Panc1 (cell line): ENCODE data around the gene NLRP1. TPM values are rescaled to one million over a fixed set of nuclear protein-coding genes. Genes with fewer than 3 reads are reported as not detected.
"Not testable (repeated sequence)": the region's sequence is repeated elsewhere in the genome, so short reads cannot be mapped to it uniquely, and the experiment has no call there.

Experiments
- ATAC-seq: fragments of 200-7000 bp; cut with Tn5 transposase; 2 replicates; pipeline ENCODE4 v1.9.1; 2020; ENCODE audit warnings: mild to moderate bottlenecking, moderate library complexity
- BruUV-seq: library from RNA; stranded (reverse); fragments of 400-500 nt; replicated peaks from 2 replicates; lab custom pipeline; 2021; lab: Mats Ljungman, UMichigan
- CTCF ChIA-PET: fragments of 300-600 bp; sonication (Branson Sonifier 250); formaldehyde crosslinking; loops from one replicate; lab custom pipeline; 2022; ENCODE audit warnings: antibody characterized with exemption; lab: Charles Lee
- POLR2A ChIA-PET: fragments of 300-600 bp; sonication (Branson Sonifier 250); formaldehyde crosslinking; loops from one replicate; lab custom pipeline; 2022; ENCODE audit warnings: antibody characterized with exemption; lab: Charles Lee
- DNase-seq: peaks from one replicate; pipeline ENCODE4 v3.0.0-alpha.2; 2010; ENCODE audit warnings: low read depth, low spot score
- H3K27ac ChIP-seq: 2 replicates; pipeline ENCODE4 v1.5.1; 2011; ENCODE audit warnings: mild to moderate bottlenecking, low read length, inconsistent platforms
- H3K27me3 ChIP-seq: fragments of 200-500 bp; sonication (Bioruptor generic); 2 replicates; pipeline ENCODE4 v1.6.0; 2014; ENCODE audit warnings: low read length, inconsistent platforms; ENCODE audit not compliant: control insufficient read depth, insufficient read depth
- H3K36me3 ChIP-seq: fragments of 200-500 bp; sonication (Bioruptor generic); 2 replicates; pipeline ENCODE4 v1.5.1; 2014; ENCODE audit warnings: inconsistent platforms, mild to moderate bottlenecking, low read length, moderate library complexity; ENCODE audit not compliant: control insufficient read depth, insufficient read depth
- H3K4me1 ChIP-seq: 2 replicates; pipeline ENCODE4 v1.5.1; 2011; ENCODE audit warnings: inconsistent platforms, mild to moderate bottlenecking, low read length, moderate library complexity; ENCODE audit not compliant: control insufficient read depth, insufficient read depth
- H3K4me3 ChIP-seq, 2 experiments: 2 replicates each; pipeline ENCODE4 v1.5.1; 2011 to 2012; ENCODE audit warnings: low read depth in 2 of 2, low read length in 2 of 2, mild to moderate bottlenecking in 2 of 2, inconsistent platforms in 1 of 2, moderate library complexity in 1 of 2
- H3K9me3 ChIP-seq: fragments of 200-500 bp; sonication (Bioruptor generic); 2 replicates; pipeline ENCODE4 v1.5.1; 2014; ENCODE audit warnings: low read depth, mild to moderate bottlenecking, inconsistent platforms, low read length, moderate library complexity; ENCODE audit not compliant: control insufficient read depth, insufficient read depth
- CTCF ChIP-seq: fragments of 450-650 bp; IDR thresholded peaks from 2 replicates; pipeline ENCODE4 v1.5.1; 2017; ENCODE audit warnings: mild to moderate bottlenecking
- POLR2AphosphoS5 ChIP-seq: IDR thresholded peaks from 2 replicates; pipeline ENCODE4 v1.6.1; 2012; ENCODE audit warnings: mild to moderate bottlenecking, low read depth, low read length, moderate library complexity
- REST ChIP-seq, 2 experiments: IDR thresholded peaks; 2 replicates each; pipeline ENCODE4 v1.6.1; 2011 to 2012; ENCODE audit warnings: low read depth in 2 of 2, control low read depth in 1 of 2, low read length in 1 of 2, mild to moderate bottlenecking in 1 of 2, moderate library complexity in 1 of 2; ENCODE audit not compliant: insufficient read depth in 1 of 2
- SIN3A ChIP-seq: IDR thresholded peaks from 2 replicates; pipeline ENCODE4 v1.6.1; 2012; ENCODE audit warnings: low read depth, mild to moderate bottlenecking, low read length, moderate library complexity, borderline replicate concordance; ENCODE audit not compliant: insufficient read depth
- TCF7L2 ChIP-seq: IDR thresholded peaks from 2 replicates; pipeline ENCODE4 v1.6.1; 2011; ENCODE audit warnings: mild to moderate bottlenecking, low read depth, low read length, inconsistent platforms
- in situ Hi-C: cut with HindIII; loops from 2 replicates; pipeline ENCODE4 v1.10.0; 2016; ENCODE audit warnings: low sequenced_read_pairs, low pct_unique_long_range_greater_than_20kb
- intact Hi-C: fragments of 100-400 bp; cut with micrococcal nuclease; formaldehyde crosslinking; loops from one replicate; pipeline ENCODE4 v1.10.0; 2022; ENCODE audit not compliant: unreplicated experiment
- total RNA-seq: library from RNA; stranded (reverse); gene quantifications from one replicate; pipeline ENCODE4 v1.2.1, GENCODE V29; 2021; ENCODE audit not compliant: unreplicated experiment

Gene NLRP1
- total RNA-seq, 1 experiment from 2014 or later: 0.57 TPM

- ATAC-seq (no peak), DNase-seq (no peak)
- Histone ChIP-seq H3K27ac (no peak overlapping the region), H3K27me3 (no peaks in the 10 kb centered on the region), H3K4me1 (no peaks in the 10 kb centered on the region), H3K4me3 (no peak overlapping the region), H3K9me3 (no peaks in the 10 kb centered on the region), H3K36me3 (no peaks in the 10 kb centered on the region)
- intact Hi-C loops: no loop called here
- ChIA-PET POLR2A (no interaction called here), CTCF (no interaction called here)
- TF ChIP-seq POLR2AphosphoS5 (no peak), TCF7L2 (no peak), REST (IDR thresholded peaks at IDR 0.05; ENCODE audit: insufficient read depth in 1 of 2, low read depth in 2 of 2, low read length in 1 of 2) (no peak), CTCF (no peak), SIN3A (no peak)
- no TSS peak for BruUV-seq
- in situ Hi-C loops: no loop called here
Measured at GRCh38 chr17:5580367-5580766, 3.9 kb downstream of the NLRP1 start.

DNA sequence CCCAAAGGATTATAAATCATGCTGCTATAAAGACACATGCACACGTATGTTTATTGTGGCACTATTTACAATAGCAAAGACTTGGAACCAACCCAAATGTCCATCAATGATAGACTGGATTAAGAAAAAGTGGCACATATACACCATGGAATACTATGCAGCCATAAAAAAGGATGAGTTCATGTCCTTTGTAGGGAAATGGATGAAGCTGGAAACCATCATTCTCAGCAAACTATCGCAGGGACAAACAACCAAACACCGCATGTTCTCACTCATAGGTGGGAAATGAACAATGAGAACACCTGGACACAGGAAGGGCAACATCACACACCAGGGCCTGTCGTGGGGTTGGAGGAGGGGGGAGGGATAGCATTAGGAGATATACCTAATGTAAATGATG, 5.5 kb downstream of the NLRP1 start:
- H3K4me1 ChIP-seq, H3K27ac ChIP-seq, POLR2A ChIA-PET, H3K36me3 ChIP-seq, H3K27me3 ChIP-seq, BruUV-seq, H3K4me3 ChIP-seq, in situ Hi-C loops, intact Hi-C loops, ATAC-seq, H3K9me3 ChIP-seq, CTCF ChIA-PET, DNase-seq: not testable (repeated sequence)

- H3K36me3 ChIP-seq, DNase-seq, BruUV-seq, H3K4me3 ChIP-seq, intact Hi-C loops, in situ Hi-C loops, ATAC-seq, POLR2A ChIA-PET, H3K27me3 ChIP-seq, H3K27ac ChIP-seq, H3K9me3 ChIP-seq, CTCF ChIA-PET, H3K4me1 ChIP-seq: not testable (repeated sequence)
Measured at GRCh38 chr17:5573017-5573416, 11.3 kb downstream of the NLRP1 start.
